GM19043 (cell line): Measurements from ENCODE around the gene NR4A3.
A peak's percentile ranks its signal among the peaks of the same experiment; 100 is the strongest.
"Not testable (repeated sequence)": the region's sequence is repeated elsewhere in the genome, so short reads cannot be mapped to it uniquely, and the experiment has no call there.

Source experiments
- ATAC-seq: cut with Tn5 transposase; IDR thresholded peaks from one replicate; pipeline ENCODE4 v1.9.1; 2021; ENCODE audit warnings: low read depth; ENCODE audit not compliant: unreplicated experiment

The NR4A3 gene

GRCh38 chr9:99828417-99829176 lies 6.9 kb downstream of the NR4A3 start:
- ATAC-seq: no peak

GRCh38 chr9:99831857-99832557 lies 10.3 kb downstream of the NR4A3 start:
- no peak for ATAC-seq

GRCh38 chr9:99832558-99832864 lies 10.8 kb downstream of the NR4A3 start:
- no peak for ATAC-seq

- no peak for ATAC-seq
Measured at GRCh38 chr9:99833735-99834134, 12.1 kb downstream of the NR4A3 start.

GRCh38 chr9:99834474-99834873 lies 12.8 kb downstream of the NR4A3 start:
- no peak for ATAC-seq

- ATAC-seq: no peak
Measured at GRCh38 chr9:99835142-99835541, 13.5 kb downstream of the NR4A3 start.

GRCh38 chr9:99835581-99835980 lies 13.9 kb downstream of the NR4A3 start:
- no peak for ATAC-seq

- no peak for ATAC-seq
Measured at GRCh38 chr9:99840072-99840471, 18.4 kb downstream of the NR4A3 start.

- no peak for ATAC-seq
Measured at GRCh38 chr9:99845063-99845462, 23.4 kb downstream of the NR4A3 start.

GRCh38 chr9:99848447-99848846 lies 26.8 kb downstream of the NR4A3 start:
- no peak for ATAC-seq

- ATAC-seq: no peak
Measured at GRCh38 chr9:99850736-99851499, 29.2 kb downstream of the NR4A3 start.

GRCh38 chr9:99851500-99851822 lies 29.8 kb downstream of the NR4A3 start:
- peak; percentile 92 for ATAC-seq

GRCh38 chr9:99852617-99853016 lies 30.9 kb downstream of the NR4A3 start:
- no peak for ATAC-seq

- ATAC-seq: no peak
Measured at GRCh38 chr9:99855467-99856176, 33.9 kb downstream of the NR4A3 start.

GRCh38 chr9:99857576-99857975 lies 35.9 kb downstream of the NR4A3 start:
- not testable (repeated sequence) for ATAC-seq

- no peak for ATAC-seq
Measured at GRCh38 chr9:99858087-99858486, 36.4 kb downstream of the NR4A3 start.

- ATAC-seq: no peak
Measured at GRCh38 chr9:99859243-99859980, 37.7 kb downstream of the NR4A3 start.

- ATAC-seq: no peak
Measured at GRCh38 chr9:99860266-99860665, 38.6 kb downstream of the NR4A3 start.

- ATAC-seq: no peak
Measured at GRCh38 chr9:99863955-99864354, 42.3 kb downstream of the NR4A3 start.

GRCh38 chr9:99866398-99866797 lies 44.7 kb downstream of the NR4A3 start:
- ATAC-seq: no peak
